Left hindlimb (tissue), 1 donor: ENCODE results near the gene ACAT1.
"Not testable (repeated sequence)": the region's sequence is repeated elsewhere in the genome, so short reads cannot be mapped to it uniquely, and the experiment has no call there.

Source experiments
- DNase-seq: peaks from one replicate; pipeline ENCODE4 v3.0.0-alpha.2; 2018

ACAT1 gene

GRCh38 chr11:108147150-108147549, 25.8 kb downstream of the ACAT1 start:
- DNase-seq = no peak

DNA sequence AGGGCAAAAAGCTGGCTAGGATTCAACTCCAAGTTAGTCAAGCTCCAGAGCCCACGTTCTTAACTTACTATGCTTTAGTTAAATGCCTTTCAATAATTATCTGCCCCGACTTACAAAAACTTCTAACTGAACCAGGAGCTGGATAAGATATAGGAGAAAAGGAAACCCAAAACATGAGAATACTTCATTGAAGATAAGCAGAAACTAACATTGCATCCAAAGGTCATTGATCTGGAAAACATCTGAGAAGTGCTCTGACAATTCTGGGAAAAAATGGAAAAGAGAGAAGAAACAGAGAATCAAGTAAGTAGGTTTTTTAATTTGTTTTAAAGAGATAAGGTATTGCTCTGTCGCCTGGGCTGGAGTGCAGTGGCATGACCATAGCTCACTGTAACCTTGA, 27.2 kb downstream of the ACAT1 start:
- no peak for DNase-seq

GRCh38 chr11:108154591-108154990, 33.2 kb downstream of the ACAT1 start:
- no peak for DNase-seq

DNA sequence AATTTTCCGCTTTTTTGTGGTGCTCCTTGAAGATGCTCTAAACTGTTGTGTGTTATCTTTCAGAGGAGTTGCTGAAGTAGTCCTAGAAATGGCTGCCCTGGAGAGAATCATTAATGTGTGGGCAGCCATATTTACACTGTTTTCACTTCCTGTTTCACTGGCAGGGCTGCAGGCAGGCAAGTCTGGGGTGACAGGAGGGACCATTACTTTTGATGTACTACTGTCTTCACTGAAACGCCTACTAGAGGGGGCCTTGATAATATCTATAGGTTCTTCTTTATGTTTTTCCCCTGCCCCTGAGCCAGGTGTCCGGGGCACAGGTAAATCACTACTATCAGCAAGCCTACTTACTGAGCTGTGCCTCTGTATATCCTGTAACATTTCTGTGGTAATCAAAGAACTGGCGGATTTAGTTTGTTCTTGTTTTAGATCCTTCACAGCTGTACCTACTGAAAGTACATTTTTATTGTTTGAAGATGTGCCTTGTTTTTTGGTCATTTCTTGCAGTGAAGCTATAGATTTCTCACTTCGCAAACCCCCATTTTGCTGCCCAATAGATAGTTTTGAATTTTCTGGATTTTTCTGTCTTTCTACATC, 39.7 kb downstream of the ACAT1 start:
- no peak for DNase-seq

GRCh38 chr11:108162878-108163277, 41.5 kb downstream of the ACAT1 start:
- DNase-seq = not testable (repeated sequence)

GRCh38 chr11:108167624-108168023, 46.3 kb downstream of the ACAT1 start:
- DNase-seq = no peak

- no peak for DNase-seq
Measured at GRCh38 chr11:108170184-108170583, 48.8 kb downstream of the ACAT1 start.

GRCh38 chr11:108177570-108177969, 56.2 kb downstream of the ACAT1 start:
- no peak for DNase-seq

DNA sequence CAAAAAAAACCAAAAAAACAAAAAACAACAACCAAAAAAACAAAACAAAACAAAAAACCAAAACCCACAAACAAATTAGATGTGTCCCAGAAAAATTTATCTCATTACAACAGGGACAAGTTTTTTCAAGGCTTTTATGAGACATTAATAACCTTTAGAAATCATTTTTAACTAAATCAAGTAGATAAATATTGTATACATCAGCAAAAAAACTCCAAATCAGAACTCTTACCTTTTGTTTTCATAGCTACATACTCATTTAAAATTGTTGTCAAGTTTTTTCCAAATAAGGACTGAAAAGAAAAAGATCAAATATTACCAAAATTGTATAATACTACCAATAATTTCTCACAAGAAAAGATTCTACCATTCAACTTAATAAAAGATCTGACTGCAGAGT, 72.4 kb downstream of the ACAT1 start:
- DNase-seq = no peak

DNA sequence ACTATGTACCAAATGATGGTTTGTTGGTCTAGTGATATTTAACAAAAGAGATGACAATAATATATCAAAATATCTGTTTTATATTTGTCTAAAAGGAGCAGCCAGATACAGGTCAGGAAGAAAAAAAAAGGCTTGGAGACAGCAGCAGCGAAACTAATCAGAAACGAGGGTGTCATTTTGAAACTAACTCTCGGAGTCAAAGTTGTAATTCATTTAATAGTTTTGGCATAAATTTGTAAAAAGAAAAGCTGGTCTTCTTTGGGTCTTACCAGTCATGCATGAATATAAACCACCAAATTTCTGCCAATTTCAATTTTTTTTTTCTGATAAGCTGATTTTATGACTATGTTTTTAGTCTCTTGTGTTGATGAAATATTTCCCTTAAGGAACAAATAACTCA, 75.5 kb downstream of the ACAT1 start:
- DNase-seq = no peak
